C4-2B (cell line): ENCODE results near the gene MAN1A1.
A peak's percentile ranks its signal among the peaks of the same experiment; 100 is the strongest.
"Not testable (repeated sequence)": the region's sequence is repeated elsewhere in the genome, so short reads cannot be mapped to it uniquely, and the experiment has no call there.

Experiments used
- H3K27ac ChIP-seq: fragments of 450-650 bp; 2 replicates; pipeline ENCODE4 v1.5.1; 2017
- CTCF ChIP-seq: fragments of 450-650 bp; conservative IDR thresholded peaks from 2 replicates; pipeline ENCODE4 v1.5.1; 2017; ENCODE audit warnings: mild to moderate bottlenecking
- ZFX ChIP-seq: fragments of 450-650 bp; IDR thresholded peaks from 2 replicates; pipeline ENCODE4 v1.6.1; 2017

Gene MAN1A1

GRCh38 chr6:119160911-119161310, 188.7 kb downstream of the MAN1A1 start:
- TF ChIP-seq ZFX (no peak), CTCF (no peak)
- H3K27ac ChIP-seq, result no peak overlapping the region

GRCh38 chr6:119158057-119158848, 191.3 kb downstream of the MAN1A1 start:
- no peak overlapping the region for H3K27ac ChIP-seq
- no peak for TF ChIP-seq ZFX
- no peak for TF ChIP-seq CTCF

GRCh38 chr6:119157506-119157815, 192.1 kb downstream of the MAN1A1 start:
- no peak for TF ChIP-seq CTCF
- TF ChIP-seq ZFX, result no peak
- no peak overlapping the region for H3K27ac ChIP-seq

- no peak overlapping the region for H3K27ac ChIP-seq
- no peak for TF ChIP-seq CTCF
These were observed 192.6 kb downstream of the MAN1A1 start for GRCh38 chr6:119156757-119157505.

GRCh38 chr6:119156082-119156481, 193.5 kb downstream of the MAN1A1 start:
- not testable (repeated sequence) for H3K27ac ChIP-seq

GRCh38 chr6:119152187-119152586, 197.4 kb downstream of the MAN1A1 start:
- TF ChIP-seq ZFX (no peak), CTCF (no peak)
- no peak overlapping the region for H3K27ac ChIP-seq

- no peak overlapping the region for H3K27ac ChIP-seq
- TF ChIP-seq CTCF, result peak; percentile 41
- TF ChIP-seq ZFX, result no peak
These were observed 200.6 kb downstream of the MAN1A1 start for GRCh38 chr6:119148825-119149525.
